ENCODE results near the gene PUS1. TPM values are rescaled to one million over a fixed set of nuclear protein-coding genes. Genes with fewer than 3 reads are reported as not detected.

PUS1 gene
- polyA plus RNA-seq, 4 donors: 13.6 to 17.0 (median 13.7) TPM

- no peak for DNase-seq (ENCODE audit: low read depth in 4 of 4, low spot score in 3 of 4)
These were observed 13.9 kb upstream of the PUS1 start for GRCh38 chr12:131915000-131915689.

- DNase-seq (ENCODE audit: low read depth in 4 of 4, low spot score in 3 of 4): no peak
These were observed 13.3 kb upstream of the PUS1 start for GRCh38 chr12:131915823-131916222.

GRCh38 chr12:131916306-131917138, 12.6 kb upstream of the PUS1 start:
- no peak for DNase-seq (ENCODE audit: low read depth in 4 of 4, low spot score in 3 of 4)

DNA sequence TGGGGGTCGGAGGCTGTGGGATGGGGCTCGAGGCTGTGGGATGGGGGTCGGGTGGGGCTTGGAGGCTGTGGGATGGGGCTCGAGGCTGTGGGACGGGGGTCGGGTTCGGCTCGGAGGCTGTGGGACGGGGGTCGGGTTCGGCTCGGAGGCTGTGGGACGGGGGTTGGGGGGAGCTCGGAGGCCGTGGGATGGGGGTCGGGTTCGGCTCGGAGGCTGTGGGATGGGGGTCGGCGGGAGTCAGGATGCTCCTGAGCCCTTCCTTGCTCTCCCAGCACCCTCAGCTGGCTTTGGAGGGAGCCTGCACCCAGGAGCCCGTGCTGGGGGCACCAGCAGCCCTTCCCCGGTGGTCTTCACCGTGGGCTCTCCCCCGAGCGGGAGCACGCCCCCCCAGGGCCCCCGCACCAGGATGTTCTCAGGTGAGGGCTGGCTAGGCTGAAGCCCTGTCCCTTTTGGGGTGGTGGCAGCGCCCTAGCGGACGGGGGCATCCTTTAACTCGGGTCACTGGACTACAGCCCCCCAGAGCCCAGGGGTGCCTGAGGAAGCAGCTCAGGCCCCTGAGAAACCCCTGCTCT, 11.9 kb upstream of the PUS1 start:
- DNase-seq (ENCODE audit: low read depth in 4 of 4, low spot score in 3 of 4): no peak

DNA sequence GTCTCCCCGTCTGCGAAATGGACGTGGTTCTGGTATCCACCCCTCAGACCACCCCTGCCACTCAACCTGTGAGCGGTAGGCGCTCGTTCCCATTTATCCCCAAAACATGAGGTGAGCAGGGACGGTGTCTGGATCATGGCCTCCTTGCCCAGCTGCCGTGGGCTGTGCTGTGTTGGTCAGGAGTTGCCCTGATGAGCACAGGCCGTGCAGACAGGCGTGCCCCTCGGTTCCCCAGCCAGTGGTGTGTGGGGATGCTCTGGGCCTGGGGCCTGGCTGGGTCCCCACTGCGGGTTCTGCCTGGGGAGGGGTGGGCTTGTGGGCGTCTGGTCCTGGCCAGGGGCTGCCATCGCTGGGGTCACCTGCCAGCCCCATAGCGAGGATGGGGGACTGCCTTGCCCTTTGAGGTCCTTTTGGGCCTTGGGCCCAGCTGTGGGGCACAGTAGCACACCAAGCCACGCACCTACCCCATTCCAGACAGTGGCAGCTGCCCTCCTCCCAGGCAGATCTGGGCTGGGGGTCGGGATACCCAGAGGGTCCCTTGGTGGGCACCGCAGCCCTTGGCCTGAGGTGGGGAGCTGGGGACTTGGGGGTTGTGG, 11.3 kb upstream of the PUS1 start:
- no peak for DNase-seq (ENCODE audit: low read depth in 4 of 4, low spot score in 3 of 4)

GRCh38 chr12:131918311-131919050, 10.6 kb upstream of the PUS1 start:
- DNase-seq (ENCODE audit: low read depth in 4 of 4, low spot score in 3 of 4): no peak

DNA sequence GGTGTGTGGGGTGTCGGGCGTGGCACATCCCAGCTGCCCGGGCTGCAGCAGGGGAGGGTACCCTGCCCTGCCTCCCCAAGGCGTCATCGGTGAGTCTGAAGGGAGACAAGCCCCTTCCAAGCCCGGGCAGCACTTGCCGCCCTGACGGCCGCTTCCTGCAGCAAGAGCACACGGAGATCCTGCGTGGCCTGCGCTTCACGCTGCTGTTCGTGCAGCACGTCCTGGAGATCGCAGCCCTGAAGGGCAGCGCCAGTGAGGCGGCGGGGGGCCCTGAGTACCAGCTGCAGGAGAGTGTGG, 10.1 kb upstream of the PUS1 start:
- DNase-seq (ENCODE audit: low read depth in 4 of 4, low spot score in 3 of 4): no peak

DNA sequence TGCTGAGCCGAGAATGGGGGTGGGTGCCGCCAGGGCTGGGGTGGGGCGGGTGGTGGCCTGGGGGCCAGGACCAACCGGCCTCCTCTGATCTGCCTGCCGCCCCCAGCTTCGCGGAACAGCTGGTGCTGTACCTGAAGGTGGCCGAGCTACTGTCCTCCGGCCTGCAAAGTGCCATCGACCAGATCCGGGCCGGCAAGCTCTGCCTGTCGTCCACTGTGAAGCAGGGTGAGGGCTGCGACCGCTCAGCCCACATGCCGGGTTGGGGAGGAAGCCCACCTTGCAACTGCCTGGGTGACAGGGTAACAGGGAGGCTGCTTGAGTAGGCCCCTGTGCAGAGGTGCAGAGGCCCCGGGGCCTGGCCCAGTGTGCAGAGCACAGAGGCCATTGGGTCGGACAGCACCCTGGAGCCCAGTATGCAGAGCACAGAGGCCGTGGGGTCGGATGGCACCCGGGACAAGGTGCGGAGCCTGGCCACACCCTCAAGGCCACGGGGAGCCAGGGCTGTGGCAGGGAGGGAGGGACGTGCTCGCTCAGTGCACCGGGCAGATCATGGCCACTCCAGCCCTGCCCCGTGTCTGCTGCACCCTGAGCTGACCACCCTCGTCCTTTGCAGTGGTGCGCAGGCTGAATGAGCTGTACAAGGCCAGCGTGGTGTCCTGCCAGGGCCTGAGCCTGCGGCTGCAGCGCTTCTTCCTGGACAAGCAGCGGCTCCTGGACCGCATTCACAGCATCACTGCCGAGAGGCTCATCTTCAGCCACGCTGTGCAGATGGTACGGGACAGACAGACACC, 9.5 kb upstream of the PUS1 start:
- DNase-seq (ENCODE audit: low read depth in 4 of 4, low spot score in 3 of 4): no peak

DNA sequence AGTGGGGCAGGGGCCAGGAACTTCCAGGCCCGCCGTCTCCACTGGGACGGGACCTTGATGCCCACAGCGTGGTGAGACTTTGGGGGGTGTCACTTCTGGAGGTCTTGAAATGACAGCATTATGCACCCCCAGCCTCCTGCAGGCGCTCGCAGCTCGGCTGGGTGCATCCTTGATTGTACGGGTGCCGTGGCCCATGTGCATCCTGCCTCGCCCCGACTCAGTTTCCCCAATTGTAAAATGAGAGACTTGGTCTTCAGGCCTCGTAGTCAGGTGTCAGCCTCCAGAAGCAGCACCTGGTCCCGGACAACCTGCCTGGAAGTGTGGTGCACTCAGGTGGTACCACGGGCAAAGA, 8.9 kb upstream of the PUS1 start:
- DNase-seq (ENCODE audit: low read depth in 4 of 4, low spot score in 3 of 4): no peak

GRCh38 chr12:131920902-131921840, 7.9 kb upstream of the PUS1 start:
- no peak for DNase-seq (ENCODE audit: low read depth in 4 of 4, low spot score in 3 of 4)

DNA sequence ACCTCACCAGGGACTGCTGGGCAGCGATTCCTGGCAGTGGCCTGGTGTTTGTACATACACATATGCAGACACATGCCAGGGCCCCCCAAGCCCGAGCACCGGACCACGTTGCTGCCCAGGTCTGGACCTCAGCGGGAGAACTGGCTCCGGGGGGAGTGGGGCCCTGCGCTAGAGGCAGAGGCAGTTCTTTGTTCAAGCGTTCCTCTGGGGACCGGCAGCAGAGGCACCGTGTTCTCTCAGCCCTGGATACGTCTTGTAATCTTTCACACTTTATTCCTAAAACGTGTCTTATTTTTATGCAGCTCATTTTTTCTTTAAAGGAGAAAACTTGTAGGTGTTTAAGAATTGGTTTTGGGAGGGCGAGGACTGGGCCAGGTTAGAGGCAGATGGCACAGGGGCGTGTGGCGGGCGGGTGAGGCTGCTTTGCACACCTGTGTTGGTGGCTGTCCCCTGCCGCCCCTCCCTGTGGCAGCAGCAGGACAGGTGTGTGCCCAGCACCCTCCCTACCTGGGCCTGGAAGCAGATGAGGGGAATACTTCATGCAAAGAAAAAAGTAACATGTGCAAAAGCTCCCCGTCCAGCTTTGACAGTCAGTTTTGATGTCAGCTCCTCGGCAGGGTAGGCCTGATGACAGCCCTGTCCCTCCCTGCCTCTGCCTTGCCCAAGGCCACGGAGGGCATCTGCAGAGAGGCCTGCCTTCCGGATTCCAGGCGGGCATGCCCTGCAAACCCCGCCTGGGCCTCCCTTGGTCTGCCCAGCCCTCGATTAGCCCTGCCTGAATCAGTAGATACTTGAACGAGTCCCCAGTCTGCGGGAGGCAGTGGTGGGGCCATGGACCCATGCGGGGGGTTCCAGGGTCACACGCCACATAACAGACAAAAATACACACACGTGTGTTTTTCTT, 7.0 kb upstream of the PUS1 start:
- DNase-seq (ENCODE audit: low read depth in 4 of 4, low spot score in 3 of 4): no peak

DNA sequence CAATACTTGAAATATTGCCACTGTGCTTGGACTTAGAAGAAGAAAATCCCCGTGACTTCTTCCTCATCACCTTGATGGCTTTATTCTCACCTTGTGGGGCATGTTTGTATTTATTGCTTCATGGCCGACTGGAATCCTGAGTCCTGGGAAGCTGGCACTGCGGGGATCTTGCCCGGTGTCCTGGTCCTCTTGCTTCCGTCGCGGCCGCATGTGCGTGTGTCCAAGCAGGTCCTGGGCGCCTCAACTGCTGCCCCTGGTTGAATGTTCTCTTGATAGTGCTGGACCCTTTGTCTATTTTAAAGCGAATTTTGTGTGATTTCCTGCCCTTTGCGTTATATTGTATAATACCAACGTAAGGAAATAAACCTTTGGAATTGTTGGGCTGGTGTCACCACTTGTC, 6.3 kb upstream of the PUS1 start:
- DNase-seq (ENCODE audit: low read depth in 4 of 4, low spot score in 3 of 4): no peak

- DNase-seq (ENCODE audit: low read depth in 4 of 4, low spot score in 3 of 4): no peak
These were observed 5.8 kb upstream of the PUS1 start for GRCh38 chr12:131923260-131923659.

DNA sequence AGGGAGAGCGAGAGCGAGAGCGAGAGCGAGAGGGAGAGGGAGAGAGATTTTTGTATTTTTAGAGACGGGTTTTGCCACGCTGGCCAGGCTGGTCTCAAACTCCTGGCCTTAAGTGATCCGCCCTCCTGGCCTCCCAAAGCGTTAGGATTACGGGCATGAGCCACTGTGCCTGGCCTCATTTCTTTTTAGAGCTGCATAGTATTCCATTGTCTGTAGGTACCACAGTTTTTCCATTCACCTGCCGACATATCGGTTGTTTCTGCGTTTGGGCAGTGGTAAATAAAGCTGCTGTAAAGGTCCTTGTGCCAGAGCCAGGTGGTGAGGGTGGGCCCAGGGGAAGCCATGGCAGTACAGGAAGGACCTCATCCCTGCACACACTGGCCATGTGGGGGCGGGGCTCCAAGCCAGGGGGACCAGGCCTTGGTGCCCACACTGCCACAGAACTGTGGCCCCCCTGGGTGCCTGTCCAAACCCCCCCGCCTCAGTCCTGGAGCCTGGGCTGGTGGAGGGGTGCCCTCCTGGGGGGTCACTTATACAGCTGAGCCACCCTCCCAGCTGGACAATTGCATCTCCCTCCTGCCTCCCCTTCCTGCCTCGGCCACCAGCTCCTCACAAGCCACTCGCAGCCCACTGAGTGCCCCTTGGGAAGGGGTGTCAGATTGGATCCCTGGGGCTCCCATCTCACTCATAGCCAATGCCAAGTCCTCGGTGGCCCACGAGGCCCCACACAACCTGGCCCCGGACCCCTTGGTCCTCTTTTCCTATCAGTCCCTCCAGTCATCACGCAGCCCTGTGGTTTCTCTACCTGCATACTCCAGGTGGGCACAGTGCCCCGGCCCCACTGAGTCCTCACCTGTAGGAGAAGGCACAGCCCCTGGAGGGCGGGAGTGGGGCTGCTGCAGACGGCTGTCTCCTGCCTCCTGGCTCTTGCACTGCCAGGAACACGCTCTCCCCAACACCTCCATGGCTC, 1.7 kb upstream of the PUS1 start:
- DNase-seq (ENCODE audit: low read depth in 4 of 4, low spot score in 3 of 4): no peak

- DNase-seq (ENCODE audit: low read depth in 4 of 4, low spot score in 3 of 4): peak in 1 of 4 donors; percentile 33
These were observed 881 bp upstream of the PUS1 start for GRCh38 chr12:131928080-131928710.

Measured in right renal pelvis (tissue), 4 donors.